B cell (primary cell): Measurements from ENCODE around the gene FAM43A. TPM values are rescaled to one million over a fixed set of nuclear protein-coding genes. Genes with fewer than 3 reads are reported as not detected.

Source experiments
- ATAC-seq: fragments of 200-7000 bp; cut with Tn5 transposase; one replicate; pipeline ENCODE4 v1.10.0; 2021; ENCODE audit warnings: low read depth, mild to moderate bottlenecking, moderate number of reproducible peaks, moderate library complexity
- CTCF ChIA-PET: fragments of 350-600 bp; sonication (Branson Sonifier 250); formaldehyde crosslinking; loops from one replicate; lab custom pipeline; 2021; ENCODE audit warnings: antibody characterized with exemption, inconsistent platforms; lab: Charles Lee
- POLR2A ChIA-PET: fragments of 350-600 bp; sonication (Branson Sonifier 250); formaldehyde crosslinking; loops from one replicate; lab custom pipeline; 2021; ENCODE audit warnings: antibody characterized with exemption; lab: Charles Lee
- DNase-seq: peaks from one replicate; pipeline ENCODE4 v3.0.0; 2013
- H2AFZ ChIP-seq: 2 replicates; pipeline ENCODE4 v1.6.1; 2012; ENCODE audit warnings: mild to moderate bottlenecking, low read depth, low read length; ENCODE audit not compliant: insufficient read depth, poor library complexity, severe bottlenecking
- H3K27ac ChIP-seq, 2 donors: 1 replicate in 1 of 2; 2 replicates in 1 of 2; pipeline ENCODE4 v1.5.1; 2012 to 2013; ENCODE audit warnings: low read length in 2 of 2, mild to moderate bottlenecking in 2 of 2, moderate library complexity in 1 of 2
- H3K27me3 ChIP-seq, 4 experiments: fragments of 200-600 bp in 1 of 4; sonication (generic) in 1 of 4; replicated peaks in 1 of 4; 1 replicate in 2 of 4; 2 replicates in 2 of 4; pipeline versions ENCODE4 v1.6.1 to v1.7.0; 2013 to 2016; ENCODE audit warnings: low read length in 3 of 4, mild to moderate bottlenecking in 2 of 4, mixed read lengths in 1 of 4, moderate library complexity in 1 of 4; ENCODE audit not compliant: insufficient read depth in 4 of 4, control insufficient read depth in 3 of 4; ENCODE audit errors: control extremely low read depth in 1 of 4
- H3K36me3 ChIP-seq, 2 experiments: replicated peaks in 1 of 2; 1 replicate in 1 of 2; 2 replicates in 1 of 2; pipeline versions ENCODE4 v1.6.1 to v1.7.1; 2013; ENCODE audit warnings: low read length in 1 of 2; ENCODE audit not compliant: insufficient read depth in 2 of 2, control insufficient read depth in 1 of 2; ENCODE audit errors: control extremely low read depth in 1 of 2, extremely low read depth in 1 of 2
- H3K4me1 ChIP-seq, 2 donors: fragments of 200-600 bp in 1 of 2; sonication (generic) in 1 of 2; 1 replicate in 1 of 2; 2 replicates in 1 of 2; pipeline versions ENCODE4 v1.5.1 to v1.6.1; 2013 to 2017; ENCODE audit warnings: low read length in 2 of 2; ENCODE audit not compliant: control insufficient read depth in 2 of 2, insufficient read depth in 2 of 2
- H3K4me2 ChIP-seq: replicated peaks from 2 replicates; pipeline ENCODE3; 2012; ENCODE audit warnings: mild to moderate bottlenecking, low read depth, low read length; ENCODE audit not compliant: poor library complexity, severe bottlenecking
- H3K4me3 ChIP-seq, 5 experiments: fragments of 200-600 bp in 1 of 5; sonication (generic) in 1 of 5; 1 replicate in 3 of 5; 2 replicates in 2 of 5; pipeline versions ENCODE4 v1.5.1 to v1.7.0; 2011 to 2016; ENCODE audit warnings: low read length in 4 of 5, mild to moderate bottlenecking in 4 of 5, low read depth in 2 of 5, control low read depth in 1 of 5, moderate library complexity in 1 of 5; ENCODE audit not compliant: insufficient read depth in 1 of 5; ENCODE audit errors: control extremely low read depth in 1 of 5, extremely low read depth in 1 of 5
- H3K79me2 ChIP-seq: fragments of 200-600 bp; sonication (generic); one replicate; pipeline ENCODE4 v1.6.0; 2016; ENCODE audit warnings: low read length; ENCODE audit not compliant: control insufficient read depth, insufficient read depth
- H3K9ac ChIP-seq: fragments of 200-600 bp; sonication (generic); 2 replicates; pipeline ENCODE4 v1.6.1; 2017; ENCODE audit warnings: mild to moderate bottlenecking, low read length, moderate library complexity
- H3K9me3 ChIP-seq, 3 donors: one replicate each; pipeline versions ENCODE4 v1.6.1 to v1.7.1; 2013; ENCODE audit warnings: low read length in 2 of 3; ENCODE audit not compliant: control insufficient read depth in 2 of 3, insufficient read depth in 1 of 3; ENCODE audit errors: control extremely low read depth in 1 of 3
- H4K20me1 ChIP-seq: 2 replicates; pipeline ENCODE4 v1.6.0; 2012; ENCODE audit warnings: mild to moderate bottlenecking, low read length; ENCODE audit not compliant: insufficient read depth, control insufficient read depth, poor library complexity, severe bottlenecking
- H3K27ac Mint-ChIP-seq: one replicate; pipeline ENCODE4 v1.8.0; 2021; ENCODE audit warnings: mixed read lengths
- H3K27me3 Mint-ChIP-seq: one replicate; pipeline ENCODE4 v1.8.0; 2021; ENCODE audit warnings: mixed read lengths
- H3K4me1 Mint-ChIP-seq: one replicate; pipeline ENCODE4 v1.8.0; 2021; ENCODE audit warnings: mixed read lengths
- H3K4me3 Mint-ChIP-seq: one replicate; pipeline ENCODE4 v1.8.0; 2021; ENCODE audit warnings: mixed read lengths
- H3K9me3 Mint-ChIP-seq: one replicate; pipeline ENCODE4 v1.8.0; 2022; ENCODE audit warnings: mixed read lengths; ENCODE audit not compliant: insufficient read depth
- EZH2 ChIP-seq: IDR thresholded peaks from 2 replicates; pipeline ENCODE4 v1.6.1; 2012; ENCODE audit warnings: borderline replicate concordance, low read depth, mild to moderate bottlenecking, moderate library complexity, low read length; ENCODE audit not compliant: insufficient read depth, poor library complexity, severe bottlenecking
- WGBS: methylation state at CpG from one replicate; pipeline ENCODE4 v1.1.5; 2013; ENCODE audit warnings: missing lambda C conversion rate; ENCODE audit not compliant: insufficient coverage; 5-methylcytosine and 5-hydroxymethylcytosine counted together
- intact Hi-C: fragments of 100-400 bp; cut with micrococcal nuclease; formaldehyde crosslinking; loops from one replicate; pipeline ENCODE4 v1.10.0; 2022
- polyA plus RNA-seq: library from polyadenylated mRNA; depleted of rRNA; stranded (reverse); fragments of >200 nt; gene quantifications from 2 replicates; pipeline ENCODE4 v1.2.3, GENCODE V29; 2012
- total RNA-seq, 2 donors: library from RNA; stranded (reverse); fragments of 120-200 nt in 1 of 2; gene quantifications; 1 replicate in 1 of 2; 2 replicates in 1 of 2; pipeline versions ENCODE4 v1.2.3 to v1.2.4, GENCODE V29; 2013 to 2022
- TF ChIP-seq, protein P1 (sequence below): fragments of 200-600 bp; IDR thresholded peaks from one replicate; pipeline ENCODE4 v1.8.0; 2022; ENCODE audit warnings: antibody characterized with exemption, mild to moderate bottlenecking

Gene FAM43A
- total and polyA plus RNA-seq, 2 donors (not counting 1 experiment from before 2014, with no cell fraction given) = 17.1 to 78.6 TPM

DNA sequence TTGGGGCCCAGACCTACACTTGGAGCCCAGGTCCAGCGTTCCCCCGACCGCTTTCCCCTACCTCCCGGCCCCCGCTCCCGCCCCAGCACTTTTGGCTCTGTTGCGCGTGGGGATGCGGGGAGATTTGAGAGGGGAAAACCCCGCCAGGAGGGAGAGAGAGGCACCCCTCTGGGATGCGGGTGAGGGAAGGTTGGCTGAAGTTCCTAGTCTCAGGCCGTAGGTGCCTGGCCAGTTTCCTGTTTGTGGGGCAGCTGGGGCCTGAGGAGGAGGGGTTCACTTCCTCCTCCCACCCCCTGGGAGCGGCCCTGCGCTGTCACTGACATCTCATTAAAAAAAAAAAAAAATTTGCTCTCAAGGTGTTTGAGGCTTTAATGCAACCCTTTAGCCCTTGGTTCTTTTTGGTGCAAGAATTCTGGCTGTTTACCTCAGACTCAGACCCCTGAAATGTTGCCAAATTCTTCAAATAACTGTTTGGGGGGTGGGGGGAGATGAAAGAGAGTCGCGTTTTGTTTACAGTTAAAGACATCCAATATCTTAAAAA is 2.6 kb downstream of the FAM43A start:
- Mint-ChIP-seq H3K27me3 (no peaks in the 10 kb centered on the region), H3K27ac (peak overlapping the region; percentile 97), H3K4me3 (peak overlapping the region; percentile 95), H3K4me1 (peaks cover 74% of the 10 kb centered on the region), H3K9me3 (peaks cover 2% of the 10 kb centered on the region)
- H3K27ac ChIP-seq = peak overlapping the region; percentile 94 to 98
- H3K9me3 ChIP-seq = peaks cover 0 to 13% (median 0%) of the 10 kb centered on the region in 3 donors
- H3K36me3 ChIP-seq = peaks cover 0 to 5% of the 10 kb centered on the region in 2 experiments
- H3K4me3 ChIP-seq = peak overlapping the region; percentile 26 to 90 (median 81)
- no peak for TF ChIP-seq EZH2
- TF ChIP-seq, protein P1, sequence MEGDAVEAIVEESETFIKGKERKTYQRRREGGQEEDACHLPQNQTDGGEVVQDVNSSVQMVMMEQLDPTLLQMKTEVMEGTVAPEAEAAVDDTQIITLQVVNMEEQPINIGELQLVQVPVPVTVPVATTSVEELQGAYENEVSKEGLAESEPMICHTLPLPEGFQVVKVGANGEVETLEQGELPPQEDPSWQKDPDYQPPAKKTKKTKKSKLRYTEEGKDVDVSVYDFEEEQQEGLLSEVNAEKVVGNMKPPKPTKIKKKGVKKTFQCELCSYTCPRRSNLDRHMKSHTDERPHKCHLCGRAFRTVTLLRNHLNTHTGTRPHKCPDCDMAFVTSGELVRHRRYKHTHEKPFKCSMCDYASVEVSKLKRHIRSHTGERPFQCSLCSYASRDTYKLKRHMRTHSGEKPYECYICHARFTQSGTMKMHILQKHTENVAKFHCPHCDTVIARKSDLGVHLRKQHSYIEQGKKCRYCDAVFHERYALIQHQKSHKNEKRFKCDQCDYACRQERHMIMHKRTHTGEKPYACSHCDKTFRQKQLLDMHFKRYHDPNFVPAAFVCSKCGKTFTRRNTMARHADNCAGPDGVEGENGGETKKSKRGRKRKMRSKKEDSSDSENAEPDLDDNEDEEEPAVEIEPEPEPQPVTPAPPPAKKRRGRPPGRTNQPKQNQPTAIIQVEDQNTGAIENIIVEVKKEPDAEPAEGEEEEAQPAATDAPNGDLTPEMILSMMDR = no peak
- H3K4me1 ChIP-seq = peaks cover 57 to 72% of the 10 kb centered on the region in 2 donors
- CTCF ChIA-PET = interaction anchor here (0.6 to 13.4 kb wide), 33 partner anchors 8 to 834 kb away, joined by 3 to 231 read pairs (median 5); partner anchors contain the start of genes LSG1 and XXYLT1
- peak overlapping the region; percentile 65 for H2AFZ ChIP-seq
- peaks cover 43% of the 10 kb centered on the region for H3K79me2 ChIP-seq
- H3K9ac ChIP-seq = peak overlapping the region; percentile 81
- ATAC-seq = peak; percentile 51
- no peaks in the 10 kb centered on the region for H3K27me3 ChIP-seq
- WGBS = 0% methylated on average over 3 of the region's 16 CpGs
- intact Hi-C loops = loop anchor here (1.0 to 10.0 kb wide), 6 partner anchors 15 to 854 kb away; partner anchors contain the start of genes LSG1 and PPP1R2
- DNase-seq = peak; percentile 85
- POLR2A ChIA-PET = interaction anchor here (0.7 to 4.7 kb wide), 19 partner anchors 8 to 858 kb away, joined by 3 to 51 read pairs (median 5); partner anchors contain the start of genes LSG1 and PPP1R2
- H3K4me2 ChIP-seq = peak overlapping the region; percentile 96
- H4K20me1 ChIP-seq = peaks cover 26% of the 10 kb centered on the region

GRCh38 chr3:194688946-194689345 is 3.3 kb downstream of the FAM43A start:
- Histone ChIP-seq H3K27me3 (no peaks in the 10 kb centered on the region), H3K79me2 (peaks cover 38% of the 10 kb centered on the region), H3K4me3 (peak overlapping the region in 3 of 5 experiments; percentile 20 to 81 (median 67)), H3K36me3 (peaks cover 0 to 5% of the 10 kb centered on the region in 2 experiments), H4K20me1 (peaks cover 26% of the 10 kb centered on the region), H3K4me1 (peaks cover 63 to 78% of the 10 kb centered on the region in 2 donors), H3K4me2 (peak overlapping the region; percentile 96), H2AFZ (no peak overlapping the region), H3K9me3 (peaks cover 0 to 14% (median 0%) of the 10 kb centered on the region in 3 donors), H3K9ac (peak overlapping the region; percentile 46), H3K27ac (peak overlapping the region; percentile 49 to 98)
- WGBS = 85% methylated on average over 3 of the region's 6 CpGs
- Mint-ChIP-seq H3K27ac (peak overlapping the region; percentile 97), H3K4me1 (peaks cover 74% of the 10 kb centered on the region), H3K9me3 (peaks cover 2% of the 10 kb centered on the region), H3K27me3 (no peaks in the 10 kb centered on the region), H3K4me3 (peak overlapping the region; percentile 95)
- ATAC-seq (no peak), DNase-seq (no peak)
- TF ChIP-seq, protein P1 = no peak
- TF ChIP-seq EZH2 = no peak
- ChIA-PET POLR2A (interaction anchor here (1.1 to 4.7 kb wide), 8 partner anchors 17 to 854 kb away, joined by 3 to 51 read pairs (median 10); partner anchors contain the start of genes LSG1 and PPP1R2), CTCF (interaction anchor here (1.0 to 13.4 kb wide), 15 partner anchors 8 to 582 kb away, joined by 3 to 231 read pairs (median 8); partner anchors contain the start of genes LSG1 and XXYLT1)
- intact Hi-C loops = loop anchor here (1.0 to 10.0 kb wide), 7 partner anchors 16 to 853 kb away; partner anchors contain the start of genes LSG1 and PPP1R2
